Gastroesophageal sphincter (tissue), 3 donors: ENCODE measurements around the gene B3GAT1.
"Not testable (repeated sequence)": the region's sequence is repeated elsewhere in the genome, so short reads cannot be mapped to it uniquely, and the experiment has no call there.

Source experiments
- EP300 ChIP-seq: sonication (generic); formaldehyde crosslinking; IDR thresholded peaks from one replicate; pipeline ENCODE4 v1.6.1; 2017; ENCODE audit warnings: antibody characterized with exemption, mild to moderate bottlenecking
- TF ChIP-seq, protein P1 (sequence below), 4 experiments: fragments of 200-600 bp in 2 of 4; fragments of 450-650 bp in 2 of 4; sonication (generic) in 1 of 4; IDR thresholded peaks; one replicate each; pipeline ENCODE4 v1.5.1; 2017 to 2019; ENCODE audit warnings: antibody characterized with exemption in 4 of 4, mild to moderate bottlenecking in 2 of 4, moderate library complexity in 2 of 4

DNA sequence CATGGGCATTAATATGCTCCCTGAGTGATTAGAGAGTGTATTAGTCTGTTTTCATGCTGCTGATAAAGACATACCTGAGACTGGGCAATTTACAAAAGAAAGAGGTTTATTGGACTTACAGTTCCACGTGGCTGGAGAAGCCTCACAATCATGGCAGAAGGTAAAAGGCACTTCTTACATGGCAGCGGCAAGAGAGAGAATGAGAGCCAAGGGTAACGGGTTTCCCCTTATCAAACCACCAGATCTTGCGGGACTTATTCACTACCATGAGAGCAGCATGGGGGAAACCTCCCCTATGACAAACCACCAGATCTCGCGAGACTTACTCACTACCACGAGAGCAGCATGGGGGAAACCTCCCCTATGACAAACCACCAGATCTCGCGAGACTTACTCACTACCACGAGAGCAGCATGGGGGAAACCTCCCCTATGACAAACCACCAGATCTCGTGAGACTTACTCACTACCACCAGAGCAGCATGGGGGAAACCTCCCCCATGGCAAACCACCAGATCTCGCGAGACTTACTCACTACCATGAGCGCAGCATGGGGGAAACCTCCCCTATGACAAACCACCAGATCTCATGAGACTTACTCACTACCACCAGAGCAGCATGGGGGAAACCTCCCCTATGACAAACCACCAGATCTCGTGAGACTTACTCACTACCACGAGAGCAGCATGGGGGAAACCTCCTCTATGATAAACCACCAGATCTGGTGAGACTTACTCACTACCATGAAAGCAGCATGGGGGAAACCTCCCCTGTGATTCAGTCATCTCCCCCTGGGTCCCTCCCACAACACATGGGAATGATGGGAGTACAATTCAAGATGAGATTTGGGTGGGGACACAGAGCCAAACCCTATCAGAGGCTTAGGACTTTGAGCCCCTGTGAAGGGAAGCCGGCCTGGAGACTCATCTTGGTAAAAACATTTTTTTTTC is 32.4 kb upstream of the B3GAT1 start:
- TF ChIP-seq, protein P1, sequence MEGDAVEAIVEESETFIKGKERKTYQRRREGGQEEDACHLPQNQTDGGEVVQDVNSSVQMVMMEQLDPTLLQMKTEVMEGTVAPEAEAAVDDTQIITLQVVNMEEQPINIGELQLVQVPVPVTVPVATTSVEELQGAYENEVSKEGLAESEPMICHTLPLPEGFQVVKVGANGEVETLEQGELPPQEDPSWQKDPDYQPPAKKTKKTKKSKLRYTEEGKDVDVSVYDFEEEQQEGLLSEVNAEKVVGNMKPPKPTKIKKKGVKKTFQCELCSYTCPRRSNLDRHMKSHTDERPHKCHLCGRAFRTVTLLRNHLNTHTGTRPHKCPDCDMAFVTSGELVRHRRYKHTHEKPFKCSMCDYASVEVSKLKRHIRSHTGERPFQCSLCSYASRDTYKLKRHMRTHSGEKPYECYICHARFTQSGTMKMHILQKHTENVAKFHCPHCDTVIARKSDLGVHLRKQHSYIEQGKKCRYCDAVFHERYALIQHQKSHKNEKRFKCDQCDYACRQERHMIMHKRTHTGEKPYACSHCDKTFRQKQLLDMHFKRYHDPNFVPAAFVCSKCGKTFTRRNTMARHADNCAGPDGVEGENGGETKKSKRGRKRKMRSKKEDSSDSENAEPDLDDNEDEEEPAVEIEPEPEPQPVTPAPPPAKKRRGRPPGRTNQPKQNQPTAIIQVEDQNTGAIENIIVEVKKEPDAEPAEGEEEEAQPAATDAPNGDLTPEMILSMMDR (IDR thresholded peaks at IDR 0.05) = not testable (repeated sequence)
- not testable (repeated sequence) for TF ChIP-seq EP300
